ENCODE results near the gene GRHPR. TPM values are rescaled to one million over a fixed set of nuclear protein-coding genes. Genes with fewer than 3 reads are reported as not detected.

Gene GRHPR
- total and polyA plus RNA-seq, 12 donors: 61.5 to 151 (median 114) TPM

GRCh38 chr9:37436540-37436939, 14.0 kb downstream of the GRHPR start:
- DNase-seq: peak in 1 of 2 donors; percentile 30
- no peak overlapping the region for H3K4me3 ChIP-seq
- H3K4me1 ChIP-seq: peaks cover 3 to 55% (median 23%) of the 10 kb centered on the region in 9 donors
- intact Hi-C loops (cut with DNase I): no loop called here
- no peaks in the 10 kb centered on the region for H3K9me3 ChIP-seq
- peak; percentile 32 to 84 (median 56) for ATAC-seq
- TF ChIP-seq CTCF (IDR thresholded peaks at IDR 0.05): no peak
- WGBS, 2 donors: 52 to 69% methylated on average over 5 of the region's 5 CpGs
- peak overlapping the region in 4 of 10 donors; percentile 1 to 28 (median 26) for H3K27ac ChIP-seq
- H3K36me3 ChIP-seq: peaks cover 0 to 100% (median 61%) of the 10 kb centered on the region in 9 donors
- no peaks in the 10 kb centered on the region for H3K27me3 ChIP-seq

- DNase-seq: no peak
- no peak for TF ChIP-seq CTCF (IDR thresholded peaks at IDR 0.05)
- intact Hi-C loops (cut with DNase I): no loop called here
- Histone ChIP-seq H3K27ac (peak overlapping the region in 3 of 10 donors; percentile 1 to 28 (median 26)), H3K36me3 (peaks cover 0 to 100% (median 66%) of the 10 kb centered on the region in 9 donors), H3K4me3 (no peak overlapping the region), H3K9me3 (no peaks in the 10 kb centered on the region), H3K27me3 (no peaks in the 10 kb centered on the region), H3K4me1 (peaks cover 3 to 55% (median 23%) of the 10 kb centered on the region in 9 donors)
- peak in 1 of 8 donors; percentile 3 for ATAC-seq
- WGBS, 2 donors: 94 to 95% methylated on average over 6 of the region's 6 CpGs
Measured at GRCh38 chr9:37437010-37437409, 14.5 kb downstream of the GRHPR start.

- WGBS, 2 donors: 75 to 78% methylated on average over 4 of the region's 4 CpGs
- peak in 1 of 8 donors; percentile 49 for ATAC-seq
- no peak for TF ChIP-seq CTCF (IDR thresholded peaks at IDR 0.05)
- intact Hi-C loops (cut with DNase I): no loop called here
- no peaks in the 10 kb centered on the region for H3K27me3 ChIP-seq
- H3K36me3 ChIP-seq: peaks cover 0 to 100% (median 70%) of the 10 kb centered on the region in 9 donors
- no peak overlapping the region for H3K4me3 ChIP-seq
- H3K4me1 ChIP-seq: peaks cover 1 to 50% (median 23%) of the 10 kb centered on the region in 9 donors
- no peak for DNase-seq
- H3K27ac ChIP-seq: peak overlapping the region in 2 of 10 donors; percentile 1 to 21
- no peaks in the 10 kb centered on the region for H3K9me3 ChIP-seq
Measured at GRCh38 chr9:37437621-37438020, 15.1 kb downstream of the GRHPR start.

GRCh38 chr9:37438359-37438758, 15.9 kb downstream of the GRHPR start:
- no peak for TF ChIP-seq CTCF (IDR thresholded peaks at IDR 0.05)
- ATAC-seq: peak in 3 of 8 donors; percentile 18 to 36 (median 25)
- Histone ChIP-seq H3K9me3 (no peaks in the 10 kb centered on the region), H3K27ac (peak overlapping the region in 3 of 10 donors; percentile 15 to 29 (median 21)), H3K36me3 (peaks cover 0 to 100% (median 70%) of the 10 kb centered on the region in 9 donors), H3K27me3 (no peaks in the 10 kb centered on the region), H3K4me3 (no peak overlapping the region), H3K4me1 (peaks cover 0 to 44% (median 23%) of the 10 kb centered on the region in 9 donors)
- 55 to 64% methylated on average over 3 of the region's 3 CpGs for WGBS, 2 donors
- no peak for DNase-seq
- intact Hi-C loops (cut with DNase I): no loop called here
